H1 (cell line): ENCODE data around the gene TM9SF2. TPM values are rescaled to one million over a fixed set of nuclear protein-coding genes. Genes with fewer than 3 reads are reported as not detected.

Source experiments
- CTCF ChIA-PET: fragments of 300-600 bp; sonication (Branson Sonifier 250); formaldehyde crosslinking; loops from one replicate; lab custom pipeline; 2021; ENCODE audit not compliant: partially characterized antibody; lab: Charles Lee
- POLR2A ChIA-PET: fragments of 300-600 bp; sonication (Branson Sonifier 250); formaldehyde crosslinking; loops from one replicate; lab custom pipeline; 2021; ENCODE audit warnings: inconsistent platforms; ENCODE audit not compliant: partially characterized antibody; lab: Charles Lee
- DNase-seq, 2 experiments: peaks; one replicate each; pipeline versions ENCODE4 v3.0.0 to v3.0.0-alpha.2; 2010 to 2022; ENCODE audit warnings: low spot score in 2 of 2, low read depth in 1 of 2, mixed read lengths in 1 of 2
- FAIRE-seq: peaks from 2 replicates; lab custom pipeline; 2011; peaks lifted over from hg19 to GRCh38; lab: Jason Lieb, UNC
- H2AFZ ChIP-seq: 2 replicates; pipeline ENCODE4 v1.8.1; 2012; ENCODE audit warnings: low read length, inconsistent platforms
- H2AK5ac ChIP-seq: 2 replicates; pipeline ENCODE4 v1.6.1; 2013; ENCODE audit warnings: low read depth, low read length
- H2BK120ac ChIP-seq: replicated peaks from 2 replicates; pipeline ENCODE3; 2013; ENCODE audit warnings: low read depth, low read length, inconsistent platforms
- H2BK12ac ChIP-seq: 2 replicates; pipeline ENCODE4 v1.6.1; 2013; ENCODE audit warnings: low read depth, low read length
- H2BK15ac ChIP-seq: 2 replicates; pipeline ENCODE4 v1.6.1; 2013; ENCODE audit warnings: low read length
- H2BK20ac ChIP-seq: 2 replicates; pipeline ENCODE4 v1.6.1; 2013; ENCODE audit warnings: low read length
- H2BK5ac ChIP-seq: 2 replicates; pipeline ENCODE4 v1.6.1; 2013; ENCODE audit warnings: low read depth, low read length
- H3K14ac ChIP-seq: 2 replicates; pipeline ENCODE4 v1.6.1; 2013; ENCODE audit warnings: inconsistent platforms; ENCODE audit not compliant: insufficient read length
- H3K18ac ChIP-seq: 2 replicates; pipeline ENCODE4 v1.6.1; 2013; ENCODE audit warnings: low read length; ENCODE audit errors: extremely low read depth
- H3K23ac ChIP-seq: 2 replicates; pipeline ENCODE4 v1.6.1; 2013; ENCODE audit warnings: inconsistent platforms; ENCODE audit not compliant: insufficient read length
- H3K23me2 ChIP-seq: 2 replicates; pipeline ENCODE4 v1.6.1; 2013; ENCODE audit warnings: low read depth, low read length
- H3K27ac ChIP-seq: 2 replicates; pipeline ENCODE4 v1.6.1; 2011; ENCODE audit warnings: low read depth, low read length, inconsistent platforms
- H3K27me3 ChIP-seq, 4 experiments: replicated peaks in 1 of 4; 1 replicate in 1 of 4; 2 replicates in 3 of 4; pipeline versions ENCODE4 v1.6.1 to v1.8.1; 2011 to 2013; ENCODE audit warnings: low read length in 3 of 4, mild to moderate bottlenecking in 3 of 4, inconsistent platforms in 2 of 4, mixed read lengths in 2 of 4, moderate library complexity in 1 of 4; ENCODE audit not compliant: control insufficient read depth in 3 of 4, insufficient read depth in 3 of 4; ENCODE audit errors: extremely low read depth in 1 of 4
- H3K36me3 ChIP-seq, 4 experiments: 2 replicates each; pipeline versions ENCODE4 v1.6.1 to v1.8.1; 2011 to 2013; ENCODE audit warnings: mild to moderate bottlenecking in 4 of 4, low read length in 3 of 4, moderate library complexity in 2 of 4, control low read depth in 1 of 4, inconsistent platforms in 1 of 4; ENCODE audit not compliant: insufficient read depth in 4 of 4, control insufficient read depth in 2 of 4
- H3K4ac ChIP-seq: replicated peaks from 2 replicates; pipeline ENCODE3; 2013; ENCODE audit warnings: low read length, low read depth, mixed read lengths, inconsistent platforms; ENCODE audit not compliant: insufficient read length
- H3K4me1 ChIP-seq, 4 experiments: replicated peaks in 1 of 4; 1 replicate in 1 of 4; 2 replicates in 3 of 4; pipeline versions ENCODE4 v1.6.1 to v1.8.1; 2011 to 2013; ENCODE audit warnings: low read length in 3 of 4, inconsistent platforms in 2 of 4, mixed read lengths in 1 of 4; ENCODE audit not compliant: insufficient read depth in 4 of 4, control insufficient read depth in 3 of 4
- H3K4me2 ChIP-seq, 2 experiments: 2 replicates each; pipeline versions ENCODE4 v1.6.1 to v1.8.1; 2011 to 2013; ENCODE audit warnings: low read depth in 2 of 2, low read length in 2 of 2, control low read depth in 1 of 2, inconsistent platforms in 1 of 2, mild to moderate bottlenecking in 1 of 2; ENCODE audit not compliant: insufficient read depth in 1 of 2
- H3K4me3 ChIP-seq, 4 experiments: fragments of 200-600, 300-600 bp in 1 of 4; sonication (generic), shearing (Covaris generic), sonication (Bioruptor Twin) in 1 of 4; 2 replicates each; pipeline versions ENCODE4 v1.5.1 to v1.8.1; 2011 to 2016; ENCODE audit warnings: low read length in 4 of 4, low read depth in 3 of 4, control low read depth in 2 of 4, inconsistent platforms in 2 of 4, mild to moderate bottlenecking in 2 of 4, mixed read lengths in 1 of 4, moderate library complexity in 1 of 4; ENCODE audit not compliant: insufficient read depth in 2 of 4; ENCODE audit errors: extremely low read depth in 1 of 4
- H3K56ac ChIP-seq: replicated peaks from 2 replicates; pipeline ENCODE3; 2013; ENCODE audit warnings: low read depth, mild to moderate bottlenecking, mixed read lengths, low read length, inconsistent platforms; ENCODE audit not compliant: insufficient read length
- H3K79me1 ChIP-seq: 2 replicates; pipeline ENCODE4 v1.6.1; 2013; ENCODE audit warnings: low read depth, low read length, control low read depth
- H3K79me2 ChIP-seq, 2 experiments: 2 replicates each; pipeline versions ENCODE4 v1.6.1 to v1.8.1; 2012 to 2013; ENCODE audit warnings: low read length in 2 of 2, mild to moderate bottlenecking in 2 of 2, inconsistent platforms in 1 of 2; ENCODE audit not compliant: insufficient read depth in 2 of 2, control insufficient read depth in 1 of 2
- H3K9ac ChIP-seq, 4 experiments: replicated peaks in 1 of 4; 1 replicate in 1 of 4; 2 replicates in 3 of 4; pipeline versions ENCODE4 v1.6.1 to v1.8.1; 2011 to 2013; ENCODE audit warnings: low read depth in 3 of 4, low read length in 3 of 4, control low read depth in 2 of 4, mild to moderate bottlenecking in 2 of 4, moderate library complexity in 2 of 4, inconsistent platforms in 1 of 4; ENCODE audit errors: extremely low read depth in 1 of 4
- H3K9me3 ChIP-seq, 2 experiments: 2 replicates each; pipeline versions ENCODE4 v1.6.1 to v1.8.1; 2012 to 2013; ENCODE audit warnings: mild to moderate bottlenecking in 2 of 2, moderate library complexity in 2 of 2, control low read depth in 1 of 2, inconsistent platforms in 1 of 2, low read depth in 1 of 2, low read length in 1 of 2, mixed read lengths in 1 of 2; ENCODE audit not compliant: insufficient read depth in 2 of 2
- H4K20me1 ChIP-seq, 2 experiments: replicated peaks in 1 of 2; 2 replicates each; pipeline versions ENCODE3 to v1.8.1; 2011 to 2013; ENCODE audit warnings: inconsistent platforms in 2 of 2, low read length in 2 of 2, mild to moderate bottlenecking in 1 of 2; ENCODE audit not compliant: insufficient read depth in 2 of 2, control insufficient read depth in 1 of 2
- H4K5ac ChIP-seq: 2 replicates; pipeline ENCODE4 v1.6.1; 2013; ENCODE audit warnings: low read length, low read depth, mixed read lengths, inconsistent platforms; ENCODE audit not compliant: insufficient read length
- H4K8ac ChIP-seq: 2 replicates; pipeline ENCODE4 v1.8.0; 2013; ENCODE audit warnings: mild to moderate bottlenecking, moderate library complexity, low read length, inconsistent platforms; ENCODE audit not compliant: insufficient read depth; ENCODE audit errors: extremely low read depth
- H4K91ac ChIP-seq: replicated peaks from 2 replicates; pipeline ENCODE3; 2013; ENCODE audit warnings: low read length, mixed read lengths, inconsistent platforms; ENCODE audit not compliant: insufficient read length
- CREB1 ChIP-seq: IDR thresholded peaks from 2 replicates; pipeline ENCODE4 v1.6.1; 2012; ENCODE audit warnings: inconsistent platforms
- HDAC6 ChIP-seq: IDR thresholded peaks from one replicate; pipeline ENCODE4 v1.7.1; 2012; ENCODE audit warnings: low read depth, mild to moderate bottlenecking, inconsistent platforms, low read length, moderate library complexity
- JUND ChIP-seq: IDR thresholded peaks from 2 replicates; pipeline ENCODE4 v1.6.1; 2011; ENCODE audit warnings: mild to moderate bottlenecking, improper control_type of control experiment, low read length
- KDM4A ChIP-seq: IDR thresholded peaks from one replicate; pipeline ENCODE4 v1.7.1; 2012; ENCODE audit warnings: low read depth, mild to moderate bottlenecking, moderate library complexity, low read length, inconsistent platforms; ENCODE audit not compliant: severe bottlenecking
- KDM5A ChIP-seq: fragments of 200-600 bp; IDR thresholded peaks from 2 replicates; pipeline ENCODE4 v1.7.1; 2012; ENCODE audit warnings: mild to moderate bottlenecking, low read length, inconsistent platforms, mixed read lengths
- MAFK ChIP-seq: IDR thresholded peaks from 2 replicates; pipeline ENCODE4 v1.6.1; 2012; ENCODE audit warnings: low read depth, mild to moderate bottlenecking, improper control_type of control experiment, low read length
- SUZ12 ChIP-seq: fragments of 200-600 bp; sonication (generic); IDR thresholded peaks from 2 replicates; pipeline ENCODE4 v1.6.1; 2012; ENCODE audit warnings: mild to moderate bottlenecking, inconsistent platforms, low read length, moderate library complexity, mixed read lengths
- YY1 ChIP-seq: IDR thresholded peaks from 2 replicates; pipeline ENCODE4 v1.6.1; 2011; ENCODE audit warnings: low read depth, mild to moderate bottlenecking, low read length
- WGBS, 2 experiments: shearing (Covaris generic) in 1 of 2; methylation state at CpG; one replicate each; pipeline versions ENCODE4 v1.1.6 to v1.1.7; 2013 to 2015; ENCODE audit warnings: low lambda C conversion rate in 2 of 2, mixed read lengths in 2 of 2, inconsistent platforms in 1 of 2, low coverage in 1 of 2, missing lambda C conversion rate in 1 of 2; ENCODE audit not compliant: insufficient replicate concordance in 2 of 2, insufficient coverage in 1 of 2, insufficient read length in 1 of 2; ENCODE audit errors: extremely low coverage in 1 of 2, missing lambda C conversion rate in 1 of 2; 5-methylcytosine and 5-hydroxymethylcytosine counted together
- polyA plus RNA-seq, 7 experiments: library from polyadenylated mRNA; depleted of rRNA in 3 of 7; stranded (reverse) in 5 of 7; unstranded in 2 of 7; fragments of >200 nt in 5 of 7; fragments of 200-250 nt in 2 of 7; gene quantifications; 1 replicate in 5 of 7; 2 replicates in 1 of 7; 4 replicates in 1 of 7; pipeline versions ENCODE4 v1.2.1 to v1.2.3, GENCODE V29; 2011 to 2013; ENCODE audit warnings: missing spikeins in 2 of 7, mixed read lengths in 2 of 7
- total RNA-seq: library from RNA; stranded (reverse); fragmentation: NEBNext Ultra II Directional; extraction: Animal tissue kit (Norgen Biotek cat#: 25700); gene quantifications from 2 replicates; pipeline ENCODE4 v1.2.1, GENCODE V29; 2021

Gene TM9SF2
- total and polyA plus RNA-seq, 2 of the 8 experiments (the other 6 are each of a cell fraction or from before 2014, with no cell fraction given): 68.0 to 101 TPM

DNA sequence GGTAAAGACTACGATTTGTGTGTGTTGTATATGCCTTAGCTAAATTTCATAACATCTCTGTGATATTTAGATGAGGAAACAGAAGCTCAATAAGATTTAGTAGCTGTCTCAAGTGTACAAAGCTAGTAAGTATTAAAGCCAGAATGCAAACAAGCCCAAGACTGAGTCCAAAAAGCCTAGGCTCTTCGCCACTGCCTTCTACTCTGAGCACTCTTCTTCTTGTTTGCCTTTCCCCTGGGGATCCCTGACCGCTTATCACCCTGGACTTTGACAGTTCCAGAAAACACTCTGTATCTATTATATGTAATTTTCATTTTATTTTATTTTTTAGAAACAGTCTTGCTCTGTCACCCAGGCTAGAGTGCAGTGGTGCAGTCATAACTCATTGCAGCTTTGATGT lies 5.8 kb downstream of the TM9SF2 start:
- Histone ChIP-seq H3K79me2 (peaks cover 20 to 100% of the 10 kb centered on the region in 2 experiments), H4K5ac (no peak overlapping the region), H2BK20ac (no peak overlapping the region), H3K27me3 (no peaks in the 10 kb centered on the region), H2BK12ac (no peak overlapping the region), H3K4me1 (no peaks in the 10 kb centered on the region; a peak in 2 of 7 replicates), H2AK5ac (no peak overlapping the region), H3K18ac (no peak overlapping the region), H4K8ac (no peak overlapping the region), H2BK15ac (no peak overlapping the region), H3K27ac (no peak overlapping the region), H3K4ac (no peak overlapping the region), H2BK5ac (no peak overlapping the region), H3K56ac (no peak overlapping the region), H3K23ac (no peak overlapping the region), H4K91ac (no peak overlapping the region), H3K14ac (no peak overlapping the region), H4K20me1 (peaks cover 0 to 4% of the 10 kb centered on the region in 2 experiments), H3K9me3 (peaks cover 18 to 23% of the 10 kb centered on the region in 2 experiments), H3K79me1 (peaks cover 6% of the 10 kb centered on the region; the same call in 1 of the 2 replicates), H3K9ac (no peak overlapping the region), H3K36me3 (peaks cover 0 to 29% (median 9%) of the 10 kb centered on the region in 4 experiments; a peak in 4 of 8 replicates), H3K4me3 (no peak overlapping the region), H2AFZ (no peak overlapping the region), H2BK120ac (no peak overlapping the region), H3K23me2 (no peaks in the 10 kb centered on the region), H3K4me2 (no peak overlapping the region)
- ChIA-PET CTCF (interaction anchor here (0.7 to 4.1 kb wide), 7 partner anchors 10 to 1065 kb away, joined by 3 to 17 read pairs (median 3); no protein-coding TSS in a partner anchor), POLR2A (no interaction called here)
- WGBS, 2 experiments: 93% methylated on average over 3 of the region's 3 CpGs; no CpG with 5 or more reads in 1 of the 2 experiments
- TF ChIP-seq YY1: no peak
- no peak for TF ChIP-seq CREB1
- no peak for TF ChIP-seq KDM5A
- no peak for TF ChIP-seq HDAC6
- TF ChIP-seq KDM4A: no peak
- TF ChIP-seq MAFK: no peak
- TF ChIP-seq JUND: no peak
- no peak for TF ChIP-seq SUZ12
- DNase-seq: no peak
- FAIRE-seq: no peak
